GM19193 (cell line): ENCODE measurements around the gene HOPX.

Source experiments
- POLR2A ChIP-seq: IDR thresholded peaks from 4 replicates; pipeline ENCODE4 v1.6.1; 2011; ENCODE audit not compliant: insufficient read depth, insufficient read length; ENCODE audit errors: extremely low read depth

The HOPX gene

GRCh38 chr4:56649445-56650261, 31.4 kb downstream of the HOPX start:
- TF ChIP-seq POLR2A: no peak

DNA sequence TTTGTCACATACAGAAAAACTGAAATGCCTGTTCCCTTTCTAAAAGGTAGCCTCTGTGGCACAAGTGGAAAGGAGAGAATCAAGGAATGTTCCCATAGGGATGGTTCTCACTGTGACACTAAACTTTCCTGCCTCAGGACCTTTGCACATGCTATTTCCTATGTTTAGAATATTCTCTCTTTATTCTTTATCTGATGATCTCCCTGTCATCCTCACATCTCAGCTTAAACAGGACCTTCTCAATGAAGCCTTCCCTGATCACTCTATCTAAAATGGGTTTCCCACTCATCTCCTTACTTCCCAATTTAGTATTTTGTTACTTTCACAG, 32.3 kb downstream of the HOPX start:
- TF ChIP-seq POLR2A: no peak

GRCh38 chr4:56648021-56648823, 32.9 kb downstream of the HOPX start:
- TF ChIP-seq POLR2A: no peak

- TF ChIP-seq POLR2A: no peak
These were observed 34.8 kb downstream of the HOPX start for GRCh38 chr4:56646341-56646740.

DNA sequence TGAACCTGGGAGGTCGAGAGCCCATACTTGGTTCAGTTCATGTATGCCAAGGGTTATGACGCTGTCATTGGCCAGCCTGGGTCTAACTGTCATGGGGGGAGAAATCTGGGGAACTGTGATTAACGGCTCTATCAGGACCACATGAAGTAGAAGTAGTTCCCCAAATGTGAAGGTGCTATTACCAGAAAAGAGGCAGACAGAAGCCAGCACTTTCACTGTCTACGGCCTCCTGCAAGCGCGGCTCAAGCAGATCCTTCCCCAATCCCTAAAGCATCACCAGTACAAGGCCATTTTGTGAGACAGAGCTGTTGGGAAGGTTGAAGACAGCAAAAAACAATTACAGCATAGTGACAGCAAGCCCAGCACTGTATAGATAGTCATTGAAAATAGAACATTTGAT, 37.5 kb downstream of the HOPX start:
- TF ChIP-seq POLR2A: no peak

- TF ChIP-seq POLR2A: no peak
These were observed 39.5 kb downstream of the HOPX start for GRCh38 chr4:56641494-56642051.

GRCh38 chr4:56640621-56641493, 40.2 kb downstream of the HOPX start:
- TF ChIP-seq POLR2A: no peak

GRCh38 chr4:56637791-56638190, 43.3 kb downstream of the HOPX start:
- no peak for TF ChIP-seq POLR2A

- TF ChIP-seq POLR2A: no peak
These were observed 43.9 kb downstream of the HOPX start for GRCh38 chr4:56637154-56637553.

DNA sequence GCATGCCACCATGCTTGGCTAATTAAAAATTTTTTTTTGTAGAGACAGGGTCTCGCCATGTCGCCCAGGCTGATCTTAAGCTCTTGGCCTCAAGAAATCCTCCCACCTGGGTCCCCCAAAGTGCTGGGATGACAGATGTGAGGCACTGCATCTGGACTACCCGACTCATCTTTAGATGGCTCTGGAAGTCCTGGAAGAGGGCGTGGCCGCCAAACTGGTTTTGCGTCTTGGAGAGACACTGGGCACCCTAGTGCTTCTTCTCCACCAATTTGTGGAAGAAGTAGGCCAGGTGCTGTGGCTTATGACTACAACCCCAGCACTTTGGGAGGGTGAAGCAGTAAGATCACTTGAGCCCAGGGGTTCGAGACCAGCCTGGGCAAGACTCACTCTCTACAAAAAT, 47.6 kb downstream of the HOPX start:
- TF ChIP-seq POLR2A: no peak

GRCh38 chr4:56630876-56631666, 50.0 kb downstream of the HOPX start:
- TF ChIP-seq POLR2A: no peak

- no peak for TF ChIP-seq POLR2A
These were observed 52.5 kb downstream of the HOPX start for GRCh38 chr4:56628592-56628991.

- TF ChIP-seq POLR2A: no peak
These were observed 53.1 kb downstream of the HOPX start for GRCh38 chr4:56627985-56628384.

DNA sequence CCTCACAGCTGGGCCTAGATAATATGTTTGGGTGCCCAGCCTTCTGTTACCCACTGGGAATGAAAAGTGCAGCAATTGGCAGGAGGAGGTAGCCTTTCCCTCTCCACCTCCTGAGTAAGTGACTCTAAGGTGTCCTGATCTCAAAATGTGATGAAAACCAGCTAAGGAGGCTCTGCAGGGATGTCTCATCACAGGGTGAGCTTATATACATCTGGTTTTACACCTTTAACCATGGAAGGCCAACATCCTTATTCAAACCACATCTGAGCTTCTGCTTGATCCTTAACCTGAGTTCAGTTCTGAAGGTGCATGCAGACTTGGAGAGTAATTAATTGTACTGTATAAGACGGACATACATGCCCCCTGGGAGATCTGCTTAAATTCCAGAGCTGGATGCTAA, 53.7 kb downstream of the HOPX start:
- no peak for TF ChIP-seq POLR2A
